Measurements from ENCODE around the gene ACADS. TPM values are rescaled to one million over a fixed set of nuclear protein-coding genes. Genes with fewer than 3 reads are reported as not detected.

The ACADS gene
- polyA plus RNA-seq, 1 experiment = 4.0 TPM

DNA sequence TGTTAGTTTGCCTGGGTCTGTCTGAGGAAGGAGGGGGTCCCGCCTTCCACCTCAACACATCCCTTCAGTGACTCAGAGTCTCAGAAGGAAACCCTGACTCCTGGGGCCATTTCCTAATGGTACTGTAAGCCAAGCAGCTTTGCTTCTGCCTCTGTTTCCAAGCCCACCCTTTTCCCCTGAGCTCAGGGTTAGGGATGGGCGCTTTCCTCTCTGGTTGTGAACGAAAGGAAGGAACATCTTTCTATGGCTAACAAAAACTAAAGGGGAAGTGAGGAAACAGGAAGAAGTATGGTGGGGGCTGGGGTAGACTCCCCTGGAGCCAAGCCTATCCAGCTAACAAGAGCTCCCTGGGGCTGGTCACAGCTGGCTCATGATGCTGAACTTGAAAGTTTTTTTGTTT, 27.0 kb upstream of the ACADS start:
- TF ChIP-seq, protein P1, sequence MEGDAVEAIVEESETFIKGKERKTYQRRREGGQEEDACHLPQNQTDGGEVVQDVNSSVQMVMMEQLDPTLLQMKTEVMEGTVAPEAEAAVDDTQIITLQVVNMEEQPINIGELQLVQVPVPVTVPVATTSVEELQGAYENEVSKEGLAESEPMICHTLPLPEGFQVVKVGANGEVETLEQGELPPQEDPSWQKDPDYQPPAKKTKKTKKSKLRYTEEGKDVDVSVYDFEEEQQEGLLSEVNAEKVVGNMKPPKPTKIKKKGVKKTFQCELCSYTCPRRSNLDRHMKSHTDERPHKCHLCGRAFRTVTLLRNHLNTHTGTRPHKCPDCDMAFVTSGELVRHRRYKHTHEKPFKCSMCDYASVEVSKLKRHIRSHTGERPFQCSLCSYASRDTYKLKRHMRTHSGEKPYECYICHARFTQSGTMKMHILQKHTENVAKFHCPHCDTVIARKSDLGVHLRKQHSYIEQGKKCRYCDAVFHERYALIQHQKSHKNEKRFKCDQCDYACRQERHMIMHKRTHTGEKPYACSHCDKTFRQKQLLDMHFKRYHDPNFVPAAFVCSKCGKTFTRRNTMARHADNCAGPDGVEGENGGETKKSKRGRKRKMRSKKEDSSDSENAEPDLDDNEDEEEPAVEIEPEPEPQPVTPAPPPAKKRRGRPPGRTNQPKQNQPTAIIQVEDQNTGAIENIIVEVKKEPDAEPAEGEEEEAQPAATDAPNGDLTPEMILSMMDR (IDR thresholded peaks at IDR 0.05; ENCODE audit: low read depth, low read length) = no peak
- ChIA-PET CTCF (interaction anchor here (0.5 to 1.2 kb wide), 2 partner anchors 16 to 686 kb away, joined by 3 to 5 read pairs; no protein-coding TSS in a partner anchor), POLR2A (no interaction called here)
- Histone ChIP-seq H3K9me3 (ENCODE audit: control insufficient read depth, insufficient read depth, low read length) (no peaks in the 10 kb centered on the region), H3K4me3 (ENCODE audit: low read depth, low read length) (no peak overlapping the region), H3K27ac (ENCODE audit: low read depth, low read length) (no peak overlapping the region), H3K27me3 (ENCODE audit: control insufficient read depth, insufficient read depth, low read length) (no peaks in the 10 kb centered on the region)
- DNase-seq (ENCODE audit: low read depth, low spot score) = no peak

DNA sequence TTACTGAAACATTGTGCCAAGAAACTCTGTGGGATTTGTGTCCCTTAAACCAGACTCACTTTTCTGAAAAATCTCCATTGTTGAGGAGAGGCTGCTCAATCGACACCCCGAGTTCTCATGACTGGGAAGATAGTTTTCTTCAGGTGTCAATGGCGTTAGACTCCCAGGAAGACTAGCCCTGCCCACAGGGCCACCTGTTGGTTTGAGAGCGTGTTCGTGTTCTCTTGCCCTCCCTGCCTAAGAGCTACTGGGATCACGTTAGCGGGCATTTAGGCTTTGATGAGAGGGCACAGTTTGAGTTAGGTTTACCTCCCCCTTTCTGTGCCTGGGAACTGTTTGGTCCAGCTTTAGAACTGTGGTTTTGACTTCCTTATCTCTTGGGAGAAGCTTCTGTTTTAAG, 26.1 kb upstream of the ACADS start:
- Histone ChIP-seq H3K4me3 (ENCODE audit: low read depth, low read length) (no peak overlapping the region), H3K27me3 (ENCODE audit: control insufficient read depth, insufficient read depth, low read length) (no peaks in the 10 kb centered on the region), H3K27ac (ENCODE audit: low read depth, low read length) (no peak overlapping the region), H3K9me3 (ENCODE audit: control insufficient read depth, insufficient read depth, low read length) (no peaks in the 10 kb centered on the region)
- ChIA-PET CTCF (no interaction called here), POLR2A (no interaction called here)
- TF ChIP-seq, protein P1 (IDR thresholded peaks at IDR 0.05; ENCODE audit: low read depth, low read length) = no peak
- no peak for DNase-seq (ENCODE audit: low read depth, low spot score)

DNA sequence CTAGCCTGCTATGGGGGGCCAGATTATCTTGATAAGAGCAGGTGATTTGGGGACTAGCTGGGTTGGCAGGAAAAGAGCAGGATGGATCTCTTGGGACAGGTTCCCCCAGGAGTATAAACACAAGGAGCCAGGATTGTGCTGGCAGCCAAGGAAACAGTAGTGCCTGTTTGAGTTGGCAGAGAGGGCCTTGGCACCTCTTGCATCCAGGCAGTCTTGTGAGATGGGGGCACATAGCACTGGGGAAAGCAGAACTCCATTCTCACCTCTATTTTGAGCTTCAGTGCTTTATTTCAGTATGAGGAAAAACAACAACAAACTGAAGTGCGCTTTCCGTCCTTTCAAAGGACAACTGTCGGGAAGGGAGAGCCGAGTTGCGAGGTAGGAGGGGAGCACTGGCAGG, 24.7 kb upstream of the ACADS start:
- DNase-seq (ENCODE audit: low read depth, low spot score) = no peak
- Histone ChIP-seq H3K4me3 (ENCODE audit: low read depth, low read length) (no peak overlapping the region), H3K27ac (ENCODE audit: low read depth, low read length) (no peak overlapping the region), H3K27me3 (ENCODE audit: control insufficient read depth, insufficient read depth, low read length) (no peaks in the 10 kb centered on the region), H3K9me3 (ENCODE audit: control insufficient read depth, insufficient read depth, low read length) (no peaks in the 10 kb centered on the region)
- TF ChIP-seq, protein P1 (IDR thresholded peaks at IDR 0.05; ENCODE audit: low read depth, low read length) = no peak
- CTCF ChIA-PET = interaction anchor here (0.8 to 1.5 kb wide), 2 partner anchors 54 to 118 kb away, joined by 3 to 4 read pairs; no protein-coding TSS in a partner anchor
- POLR2A ChIA-PET = interaction anchor here (0.7 kb wide), 1 partner anchor 76 kb away, joined by 5 read pairs; no protein-coding TSS in a partner anchor

DNA sequence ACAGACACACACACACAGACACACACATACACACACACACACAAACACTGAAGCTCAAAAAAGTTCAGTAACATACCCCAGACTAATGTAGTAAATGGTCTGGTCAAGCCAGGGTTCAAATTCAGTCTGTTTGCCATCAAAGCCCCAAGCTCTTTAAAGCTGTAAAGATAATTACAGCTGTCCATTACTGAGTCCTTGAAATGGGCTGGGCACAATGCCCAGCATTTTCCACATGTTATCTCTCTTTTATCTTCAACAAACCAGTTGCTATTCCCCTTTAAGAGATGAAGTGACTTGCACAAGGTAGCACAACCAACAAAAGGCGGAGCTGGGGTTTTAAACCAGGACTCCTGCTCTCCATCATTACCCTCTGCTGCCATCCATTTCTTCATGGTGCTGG, 23.0 kb upstream of the ACADS start:
- Histone ChIP-seq H3K27ac (ENCODE audit: low read depth, low read length) (no peak overlapping the region), H3K27me3 (ENCODE audit: control insufficient read depth, insufficient read depth, low read length) (no peaks in the 10 kb centered on the region), H3K9me3 (ENCODE audit: control insufficient read depth, insufficient read depth, low read length) (no peaks in the 10 kb centered on the region), H3K4me3 (ENCODE audit: low read depth, low read length) (no peak overlapping the region)
- ChIA-PET CTCF (interaction anchor here (1.3 kb wide), 1 partner anchor 54 kb away, joined by 6 read pairs; no protein-coding TSS in a partner anchor), POLR2A (no interaction called here)
- no peak for DNase-seq (ENCODE audit: low read depth, low spot score)
- TF ChIP-seq, protein P1 (IDR thresholded peaks at IDR 0.05; ENCODE audit: low read depth, low read length) = no peak

DNA sequence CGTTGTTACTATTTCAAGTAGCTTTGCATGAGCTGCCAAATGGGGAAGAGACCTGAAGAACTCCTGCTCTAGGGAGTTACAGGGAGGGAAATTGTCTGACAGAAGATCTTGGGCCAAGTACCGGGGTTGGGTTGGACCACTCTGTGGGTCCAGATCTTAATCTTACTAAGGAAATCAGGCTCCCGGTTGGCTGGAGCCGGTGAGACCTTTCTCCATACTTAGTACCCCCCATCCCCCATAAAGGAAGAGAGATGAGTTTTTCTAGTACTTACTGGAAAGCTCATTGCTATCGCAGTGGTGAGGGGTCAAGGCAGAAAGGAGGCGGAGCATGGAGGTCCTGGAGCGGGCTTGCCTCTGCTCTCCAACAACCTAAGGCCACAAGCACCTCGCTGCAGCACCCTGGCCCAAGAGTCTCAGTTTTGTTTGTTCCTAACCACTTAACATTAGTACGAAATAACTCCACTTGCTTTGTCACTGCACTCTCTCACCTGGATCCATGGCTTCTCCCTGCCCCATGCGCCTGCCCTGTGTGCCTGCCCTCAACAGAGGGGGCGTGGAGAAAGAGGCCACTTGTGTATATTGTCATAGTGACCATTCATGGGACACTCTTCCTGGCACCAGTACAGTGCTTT, 22.2 kb upstream of the ACADS start:
- no peak for DNase-seq (ENCODE audit: low read depth, low spot score)

More for the DNA sequence above, 22.2 kb upstream of the ACADS start:
- ChIA-PET CTCF (interaction anchor here (1.3 kb wide), 1 partner anchor 54 kb away, joined by 6 read pairs; no protein-coding TSS in a partner anchor), POLR2A (no interaction called here)
- Histone ChIP-seq H3K27me3 (ENCODE audit: control insufficient read depth, insufficient read depth, low read length) (no peaks in the 10 kb centered on the region), H3K4me3 (ENCODE audit: low read depth, low read length) (no peak overlapping the region), H3K27ac (ENCODE audit: low read depth, low read length) (no peak overlapping the region), H3K9me3 (ENCODE audit: control insufficient read depth, insufficient read depth, low read length) (no peaks in the 10 kb centered on the region)
- TF ChIP-seq, protein P1 (IDR thresholded peaks at IDR 0.05; ENCODE audit: low read depth, low read length) = no peak
